ENCODE results near the gene GPR176.
A peak's percentile ranks its signal among the peaks of the same experiment; 100 is the strongest.

Gene GPR176

DNA sequence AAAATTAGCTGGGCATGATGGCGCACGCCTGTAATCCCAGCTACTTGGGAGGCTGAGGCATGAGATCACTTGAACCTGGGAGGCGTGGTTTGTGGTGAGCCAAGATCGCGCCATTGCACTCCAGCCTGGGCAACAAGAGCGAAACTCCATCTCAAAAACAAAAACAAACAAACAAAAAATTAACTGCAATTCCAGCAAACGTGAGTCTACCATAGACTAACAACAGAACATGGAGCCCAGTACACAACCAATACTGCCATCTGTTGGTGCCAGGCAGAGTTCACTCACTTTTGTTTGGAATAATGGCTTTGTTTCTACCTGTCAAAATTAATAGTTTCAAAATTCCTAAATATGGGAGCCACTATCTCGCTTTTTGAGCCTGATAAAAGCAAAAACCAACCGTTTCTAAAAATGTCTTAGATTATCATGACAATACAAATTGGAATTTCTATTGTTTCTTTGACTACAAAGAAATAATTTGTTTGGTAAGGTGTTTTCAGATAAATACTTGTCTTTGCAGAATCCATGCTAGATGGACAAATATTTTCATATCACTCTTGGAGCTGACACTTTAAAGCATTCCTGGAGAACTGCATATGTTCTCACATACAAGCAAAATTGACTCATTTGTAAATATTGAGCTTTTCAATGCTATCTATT is 45.0 kb downstream of the GPR176 start:
- DNase-seq (ENCODE audit: low spot score): no peak
- TF ChIP-seq, protein P1, sequence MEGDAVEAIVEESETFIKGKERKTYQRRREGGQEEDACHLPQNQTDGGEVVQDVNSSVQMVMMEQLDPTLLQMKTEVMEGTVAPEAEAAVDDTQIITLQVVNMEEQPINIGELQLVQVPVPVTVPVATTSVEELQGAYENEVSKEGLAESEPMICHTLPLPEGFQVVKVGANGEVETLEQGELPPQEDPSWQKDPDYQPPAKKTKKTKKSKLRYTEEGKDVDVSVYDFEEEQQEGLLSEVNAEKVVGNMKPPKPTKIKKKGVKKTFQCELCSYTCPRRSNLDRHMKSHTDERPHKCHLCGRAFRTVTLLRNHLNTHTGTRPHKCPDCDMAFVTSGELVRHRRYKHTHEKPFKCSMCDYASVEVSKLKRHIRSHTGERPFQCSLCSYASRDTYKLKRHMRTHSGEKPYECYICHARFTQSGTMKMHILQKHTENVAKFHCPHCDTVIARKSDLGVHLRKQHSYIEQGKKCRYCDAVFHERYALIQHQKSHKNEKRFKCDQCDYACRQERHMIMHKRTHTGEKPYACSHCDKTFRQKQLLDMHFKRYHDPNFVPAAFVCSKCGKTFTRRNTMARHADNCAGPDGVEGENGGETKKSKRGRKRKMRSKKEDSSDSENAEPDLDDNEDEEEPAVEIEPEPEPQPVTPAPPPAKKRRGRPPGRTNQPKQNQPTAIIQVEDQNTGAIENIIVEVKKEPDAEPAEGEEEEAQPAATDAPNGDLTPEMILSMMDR (IDR thresholded peaks at IDR 0.05; ENCODE audit: extremely low read depth, insufficient read depth, missing control alignments): peak; percentile 65
- in situ Hi-C loops (cut with MboI; ENCODE audit: low pct_unique_long_range_greater_than_20kb, low sequenced_read_pairs, unreplicated experiment): no loop called here

- in situ Hi-C loops (cut with MboI; ENCODE audit: low pct_unique_long_range_greater_than_20kb, low sequenced_read_pairs, unreplicated experiment): no loop called here
- TF ChIP-seq, protein P1 (IDR thresholded peaks at IDR 0.05; ENCODE audit: extremely low read depth, insufficient read depth, missing control alignments): no peak
- no peak for DNase-seq (ENCODE audit: low spot score)
Measured at GRCh38 chr15:39873978-39874377, 46.1 kb downstream of the GPR176 start.

DNA sequence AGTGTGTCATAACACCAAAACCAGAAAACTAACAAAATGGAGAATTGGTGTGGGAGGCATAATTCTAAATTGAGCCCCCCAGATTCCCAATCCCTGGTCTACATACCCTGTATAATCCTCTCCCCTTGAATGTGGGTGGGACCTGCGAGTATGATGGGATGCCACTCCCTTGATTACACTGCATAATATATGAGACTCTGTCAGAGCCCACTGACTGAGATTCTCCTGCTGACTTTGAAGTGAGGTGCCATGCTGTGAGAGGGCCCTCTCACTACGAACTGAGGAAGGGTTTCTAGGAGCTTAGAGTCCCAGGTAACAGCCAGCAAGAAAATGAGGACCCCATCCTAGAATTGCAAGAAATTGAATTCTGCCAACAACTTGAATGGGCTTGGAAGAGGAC is 49.5 kb downstream of the GPR176 start:
- DNase-seq (ENCODE audit: low spot score): no peak
- TF ChIP-seq, protein P1 (IDR thresholded peaks at IDR 0.05; ENCODE audit: extremely low read depth, insufficient read depth, missing control alignments): no peak
- in situ Hi-C loops (cut with MboI; ENCODE audit: low pct_unique_long_range_greater_than_20kb, low sequenced_read_pairs, unreplicated experiment): no loop called here

GRCh38 chr15:39869858-39870515 is 50.1 kb downstream of the GPR176 start:
- TF ChIP-seq, protein P1 (IDR thresholded peaks at IDR 0.05; ENCODE audit: extremely low read depth, insufficient read depth, missing control alignments): no peak
- no peak for DNase-seq (ENCODE audit: low spot score)
- in situ Hi-C loops (cut with MboI; ENCODE audit: low pct_unique_long_range_greater_than_20kb, low sequenced_read_pairs, unreplicated experiment): no loop called here

- TF ChIP-seq, protein P1 (IDR thresholded peaks at IDR 0.05; ENCODE audit: extremely low read depth, insufficient read depth, missing control alignments): no peak
- no peak for DNase-seq (ENCODE audit: low spot score)
- in situ Hi-C loops (cut with MboI; ENCODE audit: low pct_unique_long_range_greater_than_20kb, low sequenced_read_pairs, unreplicated experiment): no loop called here
Measured at GRCh38 chr15:39869254-39869653, 50.8 kb downstream of the GPR176 start.

GRCh38 chr15:39868396-39868795 is 51.7 kb downstream of the GPR176 start:
- in situ Hi-C loops (cut with MboI; ENCODE audit: low pct_unique_long_range_greater_than_20kb, low sequenced_read_pairs, unreplicated experiment): no loop called here
- DNase-seq (ENCODE audit: low spot score): no peak

More at GRCh38 chr15:39868396-39868795, 51.7 kb downstream of the GPR176 start:
- TF ChIP-seq, protein P1 (IDR thresholded peaks at IDR 0.05; ENCODE audit: extremely low read depth, insufficient read depth, missing control alignments): no peak
